Measurements from ENCODE around the gene CUEDC2. TPM values are rescaled to one million over a fixed set of nuclear protein-coding genes. Genes with fewer than 3 reads are reported as not detected.

Gene CUEDC2
- total RNA-seq, 1 donor from 2014 or later, result 67.5 TPM

DNA sequence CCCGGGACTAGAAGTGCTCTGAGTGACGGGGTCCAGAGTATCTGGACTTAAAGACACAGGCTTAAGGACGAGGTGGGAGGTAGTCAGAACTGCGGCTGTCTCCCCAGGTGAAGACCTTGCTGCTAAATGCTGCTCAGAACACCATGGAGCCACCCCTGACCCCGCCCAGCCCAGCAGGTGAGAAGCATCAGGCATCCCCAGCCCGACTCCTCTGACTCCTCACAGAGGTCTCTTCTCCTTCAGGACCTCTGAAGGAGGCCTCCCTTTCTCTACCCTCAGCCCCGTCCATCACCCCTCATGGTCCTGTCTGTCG is 31.1 kb downstream of the CUEDC2 start:
- Mint-ChIP-seq H3K9me3 (no peaks in the 10 kb centered on the region), H3K4me3 (ENCODE audit: low read depth) (no peak overlapping the region), H3K4me1 (ENCODE audit: low read depth) (peaks cover 22% of the 10 kb centered on the region), H3K27ac (no peak overlapping the region), H3K36me3 (ENCODE audit: low read depth) (peaks cover 74% of the 10 kb centered on the region), H3K27me3 (ENCODE audit: low read depth) (no peaks in the 10 kb centered on the region)
- intact Hi-C loops (cut with micrococcal nuclease), result no loop called here
- no peak for DNase-seq (ENCODE audit: low spot score)

DNA sequence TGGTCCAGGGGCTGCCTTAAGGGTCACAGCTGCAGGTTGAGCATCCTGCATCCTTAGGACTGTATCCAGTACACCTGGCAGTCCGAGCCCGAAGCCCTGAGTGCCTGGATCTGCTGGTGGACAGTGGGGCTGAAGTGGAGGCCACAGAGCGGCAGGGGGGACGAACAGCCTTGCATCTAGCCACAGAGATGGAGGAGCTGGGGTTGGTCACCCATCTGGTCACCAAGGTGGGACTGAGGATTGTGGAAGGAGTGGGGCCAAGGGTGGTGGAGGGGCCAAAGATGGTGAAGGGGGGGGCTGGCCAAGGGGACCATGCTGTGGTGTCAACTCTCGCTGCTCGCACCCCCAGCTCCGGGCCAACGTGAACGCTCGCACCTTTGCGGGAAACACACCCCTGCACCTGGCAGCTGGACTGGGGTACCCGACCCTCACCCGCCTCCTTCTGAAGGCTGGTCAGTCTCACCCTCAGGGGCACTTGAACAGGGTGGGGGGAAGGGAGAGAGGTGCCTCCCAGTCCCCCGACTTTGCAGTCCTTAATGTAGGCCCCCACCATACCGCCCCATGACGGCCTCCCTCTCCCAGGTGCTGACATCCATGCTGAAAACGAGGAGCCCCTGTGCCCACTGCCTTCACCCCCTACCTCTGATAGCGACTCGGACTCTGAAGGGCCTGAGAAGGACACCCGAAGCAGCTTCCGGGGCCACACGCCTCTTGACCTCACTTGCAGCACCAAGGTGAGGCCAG is 31.6 kb downstream of the CUEDC2 start:
- Mint-ChIP-seq H3K36me3 (ENCODE audit: low read depth) (peaks cover 79% of the 10 kb centered on the region), H3K4me3 (ENCODE audit: low read depth) (no peak overlapping the region), H3K27ac (peak overlapping the region; percentile 39), H3K9me3 (no peaks in the 10 kb centered on the region), H3K4me1 (ENCODE audit: low read depth) (peaks cover 23% of the 10 kb centered on the region), H3K27me3 (ENCODE audit: low read depth) (no peaks in the 10 kb centered on the region)
- no peak for DNase-seq (ENCODE audit: low spot score)
- intact Hi-C loops (cut with micrococcal nuclease), result no loop called here

DNA sequence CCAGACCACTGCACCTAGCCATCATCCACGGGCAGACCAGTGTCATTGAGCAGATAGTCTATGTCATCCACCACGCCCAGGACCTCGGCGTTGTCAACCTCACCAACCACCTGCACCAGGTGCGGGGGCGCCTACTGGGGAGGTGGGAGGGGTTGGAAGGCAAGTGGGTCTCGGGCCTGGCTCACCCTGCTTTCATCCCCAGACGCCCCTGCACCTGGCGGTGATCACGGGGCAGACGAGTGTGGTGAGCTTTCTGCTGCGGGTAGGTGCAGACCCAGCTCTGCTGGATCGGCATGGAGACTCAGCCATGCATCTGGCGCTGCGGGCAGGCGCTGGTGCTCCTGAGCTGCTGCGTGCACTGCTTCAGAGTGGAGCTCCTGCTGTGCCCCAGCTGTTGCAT is 32.3 kb downstream of the CUEDC2 start:
- no peaks in the 10 kb centered on the region for H3K27me3 Mint-ChIP-seq (ENCODE audit: low read depth)
- H3K27ac Mint-ChIP-seq, result peak overlapping the region; percentile 55
- H3K4me1 Mint-ChIP-seq (ENCODE audit: low read depth), result peaks cover 23% of the 10 kb centered on the region
- no peak for DNase-seq (ENCODE audit: low spot score)
- no peaks in the 10 kb centered on the region for H3K9me3 Mint-ChIP-seq
- intact Hi-C loops (cut with micrococcal nuclease), result no loop called here
- peaks cover 76% of the 10 kb centered on the region for H3K36me3 Mint-ChIP-seq (ENCODE audit: low read depth)
- H3K4me3 Mint-ChIP-seq (ENCODE audit: low read depth), result no peak overlapping the region

DNA sequence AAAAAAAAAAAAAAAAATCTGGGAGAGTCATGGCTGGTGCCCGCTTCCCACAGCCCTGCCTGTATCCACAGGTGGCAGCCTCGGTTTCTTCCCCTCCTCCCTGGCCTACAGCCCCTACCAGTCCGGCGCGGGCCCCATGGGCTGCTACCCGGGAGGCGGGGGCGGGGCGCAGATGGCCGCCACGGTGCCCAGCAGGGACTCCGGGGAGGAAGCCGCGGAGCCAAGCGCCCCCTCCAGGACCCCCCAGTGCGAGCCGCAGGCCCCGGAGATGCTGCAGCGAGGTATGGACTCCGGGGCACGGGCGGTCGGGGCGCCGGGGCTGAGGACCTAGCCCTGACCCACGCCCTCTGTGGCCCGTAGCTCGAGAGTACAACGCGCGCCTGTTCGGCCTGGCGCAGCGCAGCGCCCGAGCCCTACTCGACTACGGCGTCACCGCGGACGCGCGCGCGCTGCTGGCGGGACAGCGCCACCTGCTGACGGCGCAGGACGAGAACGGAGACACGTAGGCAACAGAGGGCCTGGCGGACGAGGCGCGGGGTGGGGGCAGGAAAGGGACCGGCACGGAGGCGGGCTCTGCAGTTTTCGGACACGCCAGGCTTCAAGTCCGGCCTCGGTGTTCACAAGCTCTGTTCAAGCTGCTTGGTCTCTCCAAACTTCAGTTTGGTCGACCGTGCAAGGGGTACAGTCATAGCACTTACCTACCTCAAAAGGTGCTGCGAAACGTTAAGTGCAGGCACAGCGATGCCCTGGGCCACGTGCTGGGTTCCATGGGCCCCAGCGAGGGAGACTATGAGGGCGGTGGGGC is 33.0 kb downstream of the CUEDC2 start:
- H3K27ac Mint-ChIP-seq, result peak overlapping the region; percentile 69
- H3K36me3 Mint-ChIP-seq (ENCODE audit: low read depth), result peaks cover 81% of the 10 kb centered on the region

DNA sequence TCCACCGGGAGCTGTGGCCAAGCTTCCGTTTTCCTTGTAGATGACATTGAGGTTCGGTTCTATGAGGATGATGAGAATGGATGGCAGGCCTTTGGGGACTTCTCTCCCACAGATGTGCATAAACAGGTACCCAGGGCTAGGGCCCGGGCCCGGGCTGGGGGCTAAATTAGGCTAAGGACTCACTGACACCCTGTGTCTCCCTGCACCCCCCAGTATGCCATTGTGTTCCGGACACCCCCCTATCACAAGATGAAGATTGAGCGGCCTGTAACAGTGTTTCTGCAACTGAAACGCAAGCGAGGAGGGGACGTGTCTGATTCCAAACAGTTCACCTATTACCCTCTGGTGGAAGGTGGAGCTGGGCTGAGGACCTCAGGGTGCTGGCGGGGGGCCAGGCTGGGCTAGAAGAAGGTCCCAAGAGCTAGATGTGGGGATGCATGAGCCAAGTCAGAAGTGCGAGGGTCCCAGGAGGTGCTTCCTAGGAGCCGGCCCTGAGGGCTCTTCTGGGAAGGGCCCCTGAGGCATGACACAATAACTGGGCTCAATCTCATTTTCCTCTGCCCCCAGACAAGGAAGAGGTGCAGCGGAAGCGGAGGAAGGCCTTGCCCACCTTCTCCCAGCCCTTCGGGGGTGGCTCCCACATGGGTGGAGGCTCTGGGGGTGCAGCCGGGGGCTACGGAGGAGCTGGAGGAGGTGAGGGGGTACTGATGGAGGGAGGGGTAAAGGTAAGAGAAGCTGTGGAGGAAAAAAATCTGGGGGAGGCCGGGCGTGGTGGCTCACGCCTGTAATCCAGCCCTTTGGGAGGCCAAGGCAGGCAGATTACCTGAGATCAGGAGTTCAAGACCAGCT is 34.0 kb downstream of the CUEDC2 start:
- H3K9me3 Mint-ChIP-seq, result no peaks in the 10 kb centered on the region
- H3K27me3 Mint-ChIP-seq (ENCODE audit: low read depth), result no peaks in the 10 kb centered on the region
- H3K4me3 Mint-ChIP-seq (ENCODE audit: low read depth), result peak overlapping the region; percentile 91
- H3K27ac Mint-ChIP-seq, result peak overlapping the region; percentile 69
- intact Hi-C loops (cut with micrococcal nuclease), result loop anchor here (1.0 to 10.0 kb wide), 6 partner anchors 11 to 564 kb away; partner anchors contain the start of genes GBF1 and PPRC1
- H3K36me3 Mint-ChIP-seq (ENCODE audit: low read depth), result peaks cover 77% of the 10 kb centered on the region
- peaks cover 25% of the 10 kb centered on the region for H3K4me1 Mint-ChIP-seq (ENCODE audit: low read depth)
- DNase-seq (ENCODE audit: low spot score), result no peak

More for the DNA sequence above, 33.0 kb downstream of the CUEDC2 start:
- peak overlapping the region; percentile 91 for H3K4me3 Mint-ChIP-seq (ENCODE audit: low read depth)
- H3K9me3 Mint-ChIP-seq, result no peaks in the 10 kb centered on the region
- intact Hi-C loops (cut with micrococcal nuclease), result loop anchor here (1.0 to 10.0 kb wide), 6 partner anchors 10 to 565 kb away; partner anchors contain the start of genes GBF1 and PPRC1
- no peaks in the 10 kb centered on the region for H3K27me3 Mint-ChIP-seq (ENCODE audit: low read depth)
- DNase-seq (ENCODE audit: low spot score), result peak; percentile 87
- peaks cover 23% of the 10 kb centered on the region for H3K4me1 Mint-ChIP-seq (ENCODE audit: low read depth)

DNA sequence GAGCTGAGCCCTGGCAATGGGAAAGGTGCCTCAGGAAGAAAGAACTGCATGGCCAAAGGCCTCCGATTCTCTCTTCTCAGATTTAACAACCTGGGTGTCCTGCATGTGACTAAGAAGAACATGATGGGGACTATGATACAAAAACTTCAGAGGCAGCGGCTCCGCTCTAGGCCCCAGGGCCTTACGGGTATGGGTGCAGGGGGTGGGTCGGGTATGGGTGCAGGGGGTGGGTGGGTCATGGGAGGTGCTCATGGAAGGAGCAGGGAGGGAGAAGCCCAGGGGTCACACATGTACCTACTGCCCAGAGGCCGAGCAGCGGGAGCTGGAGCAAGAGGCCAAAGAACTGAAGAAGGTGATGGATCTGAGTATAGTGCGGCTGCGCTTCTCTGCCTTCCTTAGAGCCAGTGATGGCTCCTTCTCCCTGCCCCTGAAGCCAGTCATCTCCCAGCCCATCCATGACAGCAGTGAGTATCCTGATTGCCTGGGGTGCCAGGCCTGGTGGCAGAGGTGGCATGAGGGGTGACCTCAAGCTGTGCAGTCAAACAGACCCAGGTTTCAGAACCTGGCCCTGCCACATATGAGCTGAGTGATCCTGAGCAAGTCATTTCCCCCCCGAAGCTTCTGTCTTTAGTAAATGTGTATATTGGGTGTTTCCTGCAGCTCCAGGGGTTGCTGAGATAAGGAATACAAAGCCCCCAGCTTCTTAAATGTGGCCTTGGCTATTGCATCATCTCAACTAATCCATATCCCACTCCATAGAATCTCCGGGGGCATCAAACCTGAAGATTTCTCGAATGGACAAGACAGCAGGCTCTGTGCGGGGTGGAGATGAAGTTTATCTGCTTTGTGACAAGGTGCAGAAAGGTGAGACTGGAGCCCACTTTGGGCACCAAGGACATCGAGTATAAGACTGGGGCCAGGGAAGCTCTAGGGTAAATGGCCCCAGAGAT is 34.9 kb downstream of the CUEDC2 start:
- peaks cover 75% of the 10 kb centered on the region for H3K36me3 Mint-ChIP-seq (ENCODE audit: low read depth)
- H3K4me3 Mint-ChIP-seq (ENCODE audit: low read depth), result peak overlapping the region; percentile 91
- no peaks in the 10 kb centered on the region for H3K27me3 Mint-ChIP-seq (ENCODE audit: low read depth)
- peaks cover 30% of the 10 kb centered on the region for H3K4me1 Mint-ChIP-seq (ENCODE audit: low read depth)
- no peaks in the 10 kb centered on the region for H3K9me3 Mint-ChIP-seq
- H3K27ac Mint-ChIP-seq, result peak overlapping the region; percentile 99
- intact Hi-C loops (cut with micrococcal nuclease), result loop anchor here (5.0 to 10.0 kb wide), 3 partner anchors 150 to 563 kb away; partner anchors contain the start of genes GBF1 and PPRC1
- no peak for DNase-seq (ENCODE audit: low spot score)

DNA sequence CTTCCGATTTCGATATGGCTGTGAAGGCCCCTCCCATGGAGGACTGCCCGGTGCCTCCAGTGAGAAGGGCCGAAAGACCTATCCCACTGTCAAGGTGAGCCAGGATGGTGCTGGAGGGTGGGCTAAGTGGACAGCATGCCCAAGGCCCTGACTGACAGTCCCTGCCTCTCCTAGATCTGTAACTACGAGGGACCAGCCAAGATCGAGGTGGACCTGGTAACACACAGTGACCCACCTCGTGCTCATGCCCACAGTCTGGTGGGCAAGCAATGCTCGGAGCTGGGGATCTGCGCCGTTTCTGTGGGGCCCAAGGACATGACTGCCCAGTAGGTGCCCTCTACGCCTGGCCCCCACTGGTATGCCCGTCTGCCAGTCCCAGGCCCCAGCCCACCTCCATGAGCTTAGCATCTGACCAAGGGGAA is 35.6 kb downstream of the CUEDC2 start:
- H3K27me3 Mint-ChIP-seq (ENCODE audit: low read depth), result no peaks in the 10 kb centered on the region
- H3K4me3 Mint-ChIP-seq (ENCODE audit: low read depth), result peak overlapping the region; percentile 91
- peaks cover 67% of the 10 kb centered on the region for H3K36me3 Mint-ChIP-seq (ENCODE audit: low read depth)
- intact Hi-C loops (cut with micrococcal nuclease), result loop anchor here (5.0 to 10.0 kb wide), 3 partner anchors 149 to 562 kb away; partner anchors contain the start of genes GBF1 and PPRC1
- H3K4me1 Mint-ChIP-seq (ENCODE audit: low read depth), result peaks cover 33% of the 10 kb centered on the region
- DNase-seq (ENCODE audit: low spot score), result no peak
- no peaks in the 10 kb centered on the region for H3K9me3 Mint-ChIP-seq
- H3K27ac Mint-ChIP-seq, result peak overlapping the region; percentile 99

DNA sequence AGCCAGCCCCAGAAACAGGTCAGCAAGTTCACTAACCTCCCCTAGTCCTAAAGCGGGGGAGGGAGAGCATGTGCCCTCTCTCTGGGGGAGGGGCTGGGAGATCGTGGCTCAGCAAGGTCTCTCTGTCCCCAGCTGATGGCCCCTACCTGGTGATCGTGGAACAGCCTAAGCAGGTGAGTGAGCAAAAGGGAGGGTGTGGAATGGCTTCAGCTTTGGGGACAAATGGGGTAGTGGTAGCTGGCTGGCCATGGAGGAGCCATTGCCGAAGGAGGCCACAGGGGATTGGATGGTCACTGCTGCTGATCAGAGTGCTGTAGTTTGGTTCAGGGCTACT is 36.1 kb downstream of the CUEDC2 start:
- DNase-seq (ENCODE audit: low spot score), result no peak
- Mint-ChIP-seq H3K27ac (peak overlapping the region; percentile 99), H3K36me3 (ENCODE audit: low read depth) (peaks cover 63% of the 10 kb centered on the region), H3K4me1 (ENCODE audit: low read depth) (peaks cover 33% of the 10 kb centered on the region), H3K9me3 (no peaks in the 10 kb centered on the region), H3K4me3 (ENCODE audit: low read depth) (peak overlapping the region; percentile 91), H3K27me3 (ENCODE audit: low read depth) (no peaks in the 10 kb centered on the region)
- intact Hi-C loops (cut with micrococcal nuclease), result loop anchor here (5.0 to 10.0 kb wide), 3 partner anchors 149 to 561 kb away; partner anchors contain the start of genes GBF1 and PPRC1

DNA sequence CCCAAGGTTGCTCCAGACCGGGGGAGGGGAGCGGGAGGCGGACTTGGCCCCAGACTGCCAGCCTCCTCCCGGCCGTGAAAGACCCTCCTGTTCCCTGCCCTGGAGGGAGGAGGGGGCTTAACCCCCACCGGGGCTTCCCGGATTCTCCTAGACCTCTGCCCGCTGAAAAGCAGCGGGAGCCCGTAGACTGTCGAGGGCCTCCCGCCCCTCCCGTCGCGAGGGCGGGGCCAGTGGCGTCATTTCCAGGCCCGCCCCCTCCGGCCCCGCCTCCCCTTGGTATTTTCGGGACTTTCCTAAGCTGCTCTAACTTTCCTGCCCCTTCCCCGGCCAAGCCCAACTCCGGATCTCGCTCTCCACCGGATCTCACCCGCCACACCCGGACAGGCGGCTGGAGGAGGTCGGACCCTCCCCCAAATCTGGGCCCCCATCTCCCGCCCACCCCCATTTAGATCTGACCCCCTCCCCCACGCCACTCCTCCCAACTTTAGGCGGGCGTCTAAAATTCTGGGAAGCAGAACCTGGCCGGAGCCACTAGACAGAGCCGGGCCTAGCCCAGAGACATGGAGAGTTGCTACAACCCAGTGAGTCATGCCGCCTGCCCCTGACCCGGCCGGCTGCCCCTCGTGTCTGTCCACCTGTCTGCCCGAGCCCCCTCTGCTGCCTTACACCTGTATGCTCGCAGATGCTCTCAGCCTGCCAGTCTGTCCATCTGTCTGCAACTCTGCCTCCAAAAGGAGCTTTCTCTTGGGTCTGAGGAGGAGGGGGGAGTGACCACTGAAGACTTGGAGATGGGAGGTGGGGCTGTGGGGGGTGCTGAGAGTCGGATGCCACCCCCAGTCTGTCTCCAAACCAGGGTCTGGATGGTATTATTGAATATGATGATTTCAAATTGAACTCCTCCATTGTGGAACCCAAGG is 36.7 kb downstream of the CUEDC2 start, which contains the start of gene NFKB2:
Gene NFKB2, plus strand, starts transcription at position 306 of the 917 bp plus-strand sequence. Its CDS starts 255 bp downstream, at position 561.
- DNase-seq (ENCODE audit: low spot score), result peak; percentile 88
- intact Hi-C loops (cut with micrococcal nuclease), result loop anchor here (1.0 to 10.0 kb wide), 9 partner anchors 13 to 561 kb away; partner anchors contain the start of genes ACTR1A, CUEDC2, GBF1 and NOLC1
- no peaks in the 10 kb centered on the region for H3K9me3 Mint-ChIP-seq
- peaks cover 37% of the 10 kb centered on the region for H3K4me1 Mint-ChIP-seq (ENCODE audit: low read depth)
- H3K27me3 Mint-ChIP-seq (ENCODE audit: low read depth), result no peaks in the 10 kb centered on the region
- peak within 1 kb of the TSS; percentile 99 for H3K27ac Mint-ChIP-seq
- peak within 1 kb of the TSS; percentile 91 for H3K4me3 Mint-ChIP-seq (ENCODE audit: low read depth)
- H3K36me3 Mint-ChIP-seq (ENCODE audit: low read depth), result peaks cover 56% of the 10 kb centered on the region

DNA sequence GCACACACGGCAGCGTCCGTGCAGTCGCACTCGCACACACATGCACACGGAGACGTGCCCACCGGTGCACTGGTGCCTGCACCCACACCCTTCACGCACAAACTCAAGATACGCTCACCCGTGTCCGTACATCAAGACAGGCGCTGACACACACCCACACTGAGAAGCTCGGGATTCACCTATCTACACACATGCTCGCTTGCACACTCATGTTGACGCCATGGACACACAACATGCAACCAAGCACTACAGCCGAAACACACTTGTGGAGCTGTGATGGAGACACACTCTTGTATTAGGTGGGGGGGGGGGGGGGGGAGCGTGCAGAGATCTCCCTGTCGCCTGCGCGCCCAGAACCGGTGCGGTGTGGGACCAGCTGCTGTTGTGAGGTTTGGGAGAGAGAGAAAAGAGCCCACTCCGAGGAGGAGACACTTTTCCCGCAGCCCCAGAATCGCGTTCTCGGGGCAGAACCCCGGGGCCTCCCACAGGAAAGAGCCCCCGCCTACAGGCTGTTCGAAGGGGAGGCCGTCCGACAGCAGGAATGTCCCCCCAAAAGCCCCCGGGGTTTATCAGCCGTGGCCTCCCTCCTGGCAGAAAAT is 37.5 kb downstream of the CUEDC2 start:
- Mint-ChIP-seq H3K27me3 (ENCODE audit: low read depth) (no peaks in the 10 kb centered on the region), H3K27ac (peak overlapping the region; percentile 99), H3K36me3 (ENCODE audit: low read depth) (peaks cover 49% of the 10 kb centered on the region), H3K4me1 (ENCODE audit: low read depth) (peaks cover 38% of the 10 kb centered on the region), H3K9me3 (no peaks in the 10 kb centered on the region), H3K4me3 (ENCODE audit: low read depth) (peak overlapping the region; percentile 91)
- DNase-seq (ENCODE audit: low spot score), result no peak
- intact Hi-C loops (cut with micrococcal nuclease), result loop anchor here (1.0 to 10.0 kb wide), 13 partner anchors 14 to 560 kb away; partner anchors contain the start of genes ACTR1A, CUEDC2, GBF1 and NOLC1
